Gastroesophageal sphincter (tissue), 3 donors: ENCODE measurements around the gene RUFY4.

ENCODE experiments used
- POLR2AphosphoS5 ChIP-seq: sonication (generic); formaldehyde crosslinking; IDR thresholded peaks from one replicate; pipeline ENCODE4 v1.6.1; 2017; ENCODE audit warnings: antibody characterized with exemption
- TF ChIP-seq, protein P1 (sequence below), 4 experiments: fragments of 200-600 bp in 2 of 4; fragments of 450-650 bp in 2 of 4; sonication (generic) in 1 of 4; IDR thresholded peaks; one replicate each; pipeline ENCODE4 v1.5.1; 2017 to 2019; ENCODE audit warnings: antibody characterized with exemption in 4 of 4, mild to moderate bottlenecking in 2 of 4, moderate library complexity in 2 of 4

DNA sequence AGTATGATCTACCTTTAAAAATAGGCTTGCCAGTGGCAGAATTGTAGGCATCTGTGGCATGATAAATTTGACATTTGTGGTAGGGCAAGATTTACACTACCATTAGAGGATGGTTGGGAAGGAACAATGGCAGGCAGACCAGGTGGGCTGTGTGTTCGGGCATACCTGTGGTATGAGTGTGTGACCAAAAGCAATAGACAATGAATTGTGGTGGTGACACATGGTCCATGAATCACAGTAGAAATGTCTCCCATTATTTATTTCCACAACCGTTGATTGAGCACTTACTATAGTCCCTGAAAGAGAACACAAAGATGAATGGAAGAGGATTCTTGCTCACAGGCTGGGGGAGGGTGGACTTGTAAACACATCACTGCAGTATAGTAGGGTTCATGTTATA lies 29.9 kb upstream of the RUFY4 start:
- TF ChIP-seq, protein P1, sequence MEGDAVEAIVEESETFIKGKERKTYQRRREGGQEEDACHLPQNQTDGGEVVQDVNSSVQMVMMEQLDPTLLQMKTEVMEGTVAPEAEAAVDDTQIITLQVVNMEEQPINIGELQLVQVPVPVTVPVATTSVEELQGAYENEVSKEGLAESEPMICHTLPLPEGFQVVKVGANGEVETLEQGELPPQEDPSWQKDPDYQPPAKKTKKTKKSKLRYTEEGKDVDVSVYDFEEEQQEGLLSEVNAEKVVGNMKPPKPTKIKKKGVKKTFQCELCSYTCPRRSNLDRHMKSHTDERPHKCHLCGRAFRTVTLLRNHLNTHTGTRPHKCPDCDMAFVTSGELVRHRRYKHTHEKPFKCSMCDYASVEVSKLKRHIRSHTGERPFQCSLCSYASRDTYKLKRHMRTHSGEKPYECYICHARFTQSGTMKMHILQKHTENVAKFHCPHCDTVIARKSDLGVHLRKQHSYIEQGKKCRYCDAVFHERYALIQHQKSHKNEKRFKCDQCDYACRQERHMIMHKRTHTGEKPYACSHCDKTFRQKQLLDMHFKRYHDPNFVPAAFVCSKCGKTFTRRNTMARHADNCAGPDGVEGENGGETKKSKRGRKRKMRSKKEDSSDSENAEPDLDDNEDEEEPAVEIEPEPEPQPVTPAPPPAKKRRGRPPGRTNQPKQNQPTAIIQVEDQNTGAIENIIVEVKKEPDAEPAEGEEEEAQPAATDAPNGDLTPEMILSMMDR (IDR thresholded peaks at IDR 0.05), result no peak
- TF ChIP-seq POLR2AphosphoS5, result no peak
